ENCODE measurements around the gene ZBTB44.
"Not testable (repeated sequence)": the region's sequence is repeated elsewhere in the genome, so short reads cannot be mapped to it uniquely, and the experiment has no call there.

ZBTB44 gene

DNA sequence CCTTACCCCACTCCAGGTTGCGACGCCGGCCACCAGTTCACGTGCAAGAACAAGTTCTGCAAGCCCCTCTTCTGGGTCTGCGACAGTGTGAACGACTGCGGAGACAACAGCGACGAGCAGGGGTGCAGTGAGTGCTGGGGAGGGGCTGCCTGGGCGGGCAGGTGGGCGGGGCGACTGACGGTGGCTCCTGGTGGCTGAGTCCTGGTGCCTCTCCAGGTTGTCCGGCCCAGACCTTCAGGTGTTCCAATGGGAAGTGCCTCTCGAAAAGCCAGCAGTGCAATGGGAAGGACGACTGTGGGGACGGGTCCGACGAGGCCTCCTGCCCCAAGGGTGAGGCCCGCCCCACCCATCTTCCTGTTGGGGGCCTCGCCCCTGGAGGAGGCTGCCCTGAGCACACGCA lies 116.4 kb downstream of the ZBTB44 start:
- TF ChIP-seq, protein P1, sequence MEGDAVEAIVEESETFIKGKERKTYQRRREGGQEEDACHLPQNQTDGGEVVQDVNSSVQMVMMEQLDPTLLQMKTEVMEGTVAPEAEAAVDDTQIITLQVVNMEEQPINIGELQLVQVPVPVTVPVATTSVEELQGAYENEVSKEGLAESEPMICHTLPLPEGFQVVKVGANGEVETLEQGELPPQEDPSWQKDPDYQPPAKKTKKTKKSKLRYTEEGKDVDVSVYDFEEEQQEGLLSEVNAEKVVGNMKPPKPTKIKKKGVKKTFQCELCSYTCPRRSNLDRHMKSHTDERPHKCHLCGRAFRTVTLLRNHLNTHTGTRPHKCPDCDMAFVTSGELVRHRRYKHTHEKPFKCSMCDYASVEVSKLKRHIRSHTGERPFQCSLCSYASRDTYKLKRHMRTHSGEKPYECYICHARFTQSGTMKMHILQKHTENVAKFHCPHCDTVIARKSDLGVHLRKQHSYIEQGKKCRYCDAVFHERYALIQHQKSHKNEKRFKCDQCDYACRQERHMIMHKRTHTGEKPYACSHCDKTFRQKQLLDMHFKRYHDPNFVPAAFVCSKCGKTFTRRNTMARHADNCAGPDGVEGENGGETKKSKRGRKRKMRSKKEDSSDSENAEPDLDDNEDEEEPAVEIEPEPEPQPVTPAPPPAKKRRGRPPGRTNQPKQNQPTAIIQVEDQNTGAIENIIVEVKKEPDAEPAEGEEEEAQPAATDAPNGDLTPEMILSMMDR (IDR thresholded peaks at IDR 0.05; ENCODE audit: insufficient read depth, low read depth, low read length, missing control alignments): no peak
- DNase-seq (ENCODE audit: low read depth): no peak

DNA sequence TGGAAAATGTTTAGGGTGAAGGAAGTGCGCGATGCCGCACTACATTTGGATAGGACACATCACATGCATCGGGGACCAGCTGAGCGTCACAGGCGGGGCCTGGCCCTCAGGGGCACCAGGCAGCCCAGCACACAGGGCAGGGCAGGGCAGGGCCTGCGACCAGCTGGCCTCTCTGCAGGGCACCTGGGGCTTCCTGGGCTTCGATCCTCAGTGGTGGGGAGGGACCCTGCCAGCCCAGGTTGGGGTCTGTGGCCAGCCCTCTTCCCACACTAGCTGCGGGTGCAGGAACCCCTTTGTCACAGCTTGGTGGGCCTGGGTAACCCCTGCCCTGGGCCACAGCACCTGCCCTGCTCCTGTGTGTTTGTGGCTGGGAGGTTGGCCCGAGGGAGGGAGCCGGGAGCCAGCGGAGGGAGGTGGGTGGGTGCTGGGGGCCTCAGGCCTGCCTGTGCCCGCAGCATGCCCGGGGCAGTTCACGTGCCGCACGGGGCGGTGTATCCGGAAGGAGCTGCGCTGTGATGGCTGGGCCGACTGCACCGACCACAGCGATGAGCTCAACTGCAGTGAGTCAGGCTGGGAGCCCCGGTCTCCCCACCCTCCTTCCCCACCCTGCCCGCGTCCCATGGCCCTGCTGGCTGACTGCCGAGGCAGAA lies 117.2 kb downstream of the ZBTB44 start:
- TF ChIP-seq, protein P1 (IDR thresholded peaks at IDR 0.05; ENCODE audit: insufficient read depth, low read depth, low read length, missing control alignments): no peak
- DNase-seq (ENCODE audit: low read depth): peak; percentile 75
- H3K4me3 ChIP-seq (ENCODE audit: low read length): no peak overlapping the region

More for the DNA sequence above, 116.4 kb downstream of the ZBTB44 start:
- no peak overlapping the region for H3K4me3 ChIP-seq (ENCODE audit: low read length)

DNA sequence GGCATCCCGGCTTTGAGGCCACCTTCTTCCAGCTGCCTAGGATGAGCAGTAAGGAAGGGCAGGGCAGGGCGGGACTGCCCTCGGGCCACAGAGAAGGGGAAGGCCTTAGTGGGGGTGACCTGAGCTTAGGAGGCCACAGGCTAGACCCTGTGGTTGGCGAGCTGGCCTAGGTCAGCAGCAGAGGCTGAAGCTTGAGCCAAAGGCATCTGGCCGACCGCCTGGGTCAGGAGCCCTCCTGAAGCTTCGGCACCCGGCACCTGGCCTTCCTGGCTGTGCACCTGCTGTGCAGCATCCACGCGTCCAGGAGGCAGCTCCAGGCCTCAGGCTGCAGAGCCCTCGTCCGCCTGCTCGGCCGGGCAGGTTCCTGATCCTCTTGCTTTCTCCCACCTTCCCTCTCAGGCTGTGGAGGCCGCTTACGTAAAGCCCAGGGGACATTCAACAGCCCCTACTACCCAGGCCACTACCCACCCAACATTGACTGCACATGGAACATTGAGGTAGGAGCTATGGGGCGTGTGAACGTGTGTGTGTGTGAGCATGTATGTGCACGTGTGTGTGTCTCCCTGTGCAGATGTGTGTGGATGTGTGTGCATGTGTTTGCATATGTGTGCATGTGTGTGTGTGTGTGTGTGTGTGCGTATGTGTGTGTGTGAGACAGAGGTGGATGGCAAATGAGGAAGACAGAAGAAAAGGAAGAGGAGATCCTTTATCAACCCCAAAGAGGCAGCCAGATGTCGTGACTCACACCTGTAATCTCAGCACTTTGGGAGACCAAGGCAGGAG lies 120.3 kb downstream of the ZBTB44 start:
- no peak overlapping the region for H3K4me3 ChIP-seq (ENCODE audit: low read length)
- no peak for DNase-seq (ENCODE audit: low read depth)
- TF ChIP-seq, protein P1 (IDR thresholded peaks at IDR 0.05; ENCODE audit: insufficient read depth, low read depth, low read length, missing control alignments): no peak

DNA sequence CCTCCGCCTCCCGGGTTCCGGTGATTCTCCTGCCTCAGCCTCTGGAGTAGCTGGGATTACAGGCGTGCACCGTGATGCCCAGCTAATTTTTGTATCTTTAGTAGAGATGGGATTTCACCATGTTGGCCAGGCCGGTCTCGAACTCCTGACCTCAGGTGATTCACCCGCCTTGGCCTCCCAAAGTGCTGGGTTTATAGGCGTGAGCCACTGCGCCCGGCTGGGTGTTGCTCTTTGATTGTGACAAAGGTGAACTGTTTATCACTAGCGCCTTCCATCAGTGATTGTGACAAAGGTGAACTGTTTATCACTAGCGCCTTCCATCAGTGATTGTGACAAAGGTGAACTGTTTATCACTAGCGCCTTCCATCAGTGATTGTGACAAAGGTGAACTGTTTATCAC lies 121.2 kb downstream of the ZBTB44 start:
- not testable (repeated sequence) for H3K4me3 ChIP-seq (ENCODE audit: low read length); DNase-seq (ENCODE audit: low read depth)

DNA sequence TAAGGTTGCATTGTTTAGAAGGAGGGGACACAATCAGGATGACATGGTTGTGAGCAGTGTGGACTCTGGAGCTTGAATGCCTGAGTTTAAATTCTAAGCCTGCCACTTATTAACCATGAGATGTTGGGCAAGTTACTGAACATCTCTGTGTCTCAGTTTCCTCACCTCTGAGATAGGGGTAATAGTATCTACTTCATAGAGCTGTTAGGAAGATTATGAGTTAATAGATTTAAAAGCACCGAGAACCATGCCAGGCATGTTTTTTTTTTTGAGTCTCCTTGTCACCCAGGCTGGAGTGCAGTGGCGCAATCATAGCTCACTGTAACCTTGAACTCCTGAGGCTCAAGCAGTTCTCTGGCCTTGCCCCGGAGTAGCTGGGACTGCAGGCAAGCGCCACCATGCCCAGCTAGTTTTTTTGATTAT lies 121.9 kb downstream of the ZBTB44 start:
- TF ChIP-seq, protein P1 (IDR thresholded peaks at IDR 0.05; ENCODE audit: insufficient read depth, low read depth, low read length, missing control alignments): no peak
- no peak overlapping the region for H3K4me3 ChIP-seq (ENCODE audit: low read length)
- no peak for DNase-seq (ENCODE audit: low read depth)

DNA sequence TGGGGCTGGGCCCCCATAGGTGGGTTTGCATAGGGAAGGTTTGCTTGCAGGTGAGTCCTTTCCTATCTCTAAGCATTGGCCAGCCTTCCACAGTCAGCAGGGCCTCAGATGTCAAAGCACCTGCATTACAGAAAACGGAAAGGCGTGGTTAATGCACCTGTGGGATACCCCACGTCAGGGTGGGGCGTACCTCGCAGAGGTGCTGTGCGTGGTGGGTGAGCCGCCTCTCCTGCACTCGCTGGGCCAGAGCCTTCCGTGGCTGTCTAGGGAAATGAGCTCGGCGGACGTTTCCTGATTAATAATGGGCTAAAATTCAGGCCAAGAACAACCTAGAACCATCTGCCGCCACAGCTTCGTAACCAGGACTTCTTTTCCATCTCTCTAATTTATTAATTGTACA lies 122.8 kb downstream of the ZBTB44 start:
- H3K4me3 ChIP-seq (ENCODE audit: low read length): no peak overlapping the region
- TF ChIP-seq, protein P1 (IDR thresholded peaks at IDR 0.05; ENCODE audit: insufficient read depth, low read depth, low read length, missing control alignments): no peak
- no peak for DNase-seq (ENCODE audit: low read depth)

DNA sequence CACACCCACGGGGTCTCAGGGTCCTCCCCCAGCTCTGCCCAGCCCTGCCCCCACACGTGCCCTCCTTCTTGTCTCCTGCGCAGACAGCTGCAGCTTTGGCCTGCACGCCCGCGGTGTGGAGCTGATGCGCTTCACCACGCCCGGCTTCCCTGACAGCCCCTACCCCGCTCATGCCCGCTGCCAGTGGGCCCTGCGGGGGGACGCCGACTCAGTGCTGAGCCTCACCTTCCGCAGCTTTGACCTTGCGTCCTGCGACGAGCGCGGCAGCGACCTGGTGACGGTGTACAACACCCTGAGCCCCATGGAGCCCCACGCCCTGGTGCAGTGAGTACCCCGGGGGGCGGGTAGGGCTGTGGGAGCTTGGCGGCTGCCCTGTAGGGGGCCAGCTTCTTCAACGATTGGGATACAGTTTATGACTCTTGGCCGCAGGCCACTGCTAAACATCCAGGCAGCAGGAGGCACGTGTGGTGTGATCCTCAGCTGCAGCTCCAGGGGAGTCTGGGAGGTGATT lies 124.3 kb downstream of the ZBTB44 start:
- DNase-seq (ENCODE audit: low read depth): no peak
- TF ChIP-seq, protein P1 (IDR thresholded peaks at IDR 0.05; ENCODE audit: insufficient read depth, low read depth, low read length, missing control alignments): no peak

More for the DNA sequence above, 124.3 kb downstream of the ZBTB44 start:
- no peak overlapping the region for H3K4me3 ChIP-seq (ENCODE audit: low read length)

Measured in epithelial cell of esophagus (primary cell).